T-helper 2 cell (primary cell): ENCODE data around the gene LSM2.

ENCODE experiments used
- DNase-seq, 5 experiments: peaks; one replicate each; pipeline versions ENCODE4 v3.0.0 to v3.0.0-alpha.2; 2012 to 2022

Gene LSM2

GRCh38 chr6:31776485-31776988, 30.2 kb downstream of the LSM2 start:
- no peak for DNase-seq

GRCh38 chr6:31775633-31776484, 30.9 kb downstream of the LSM2 start:
- DNase-seq = no peak

DNA sequence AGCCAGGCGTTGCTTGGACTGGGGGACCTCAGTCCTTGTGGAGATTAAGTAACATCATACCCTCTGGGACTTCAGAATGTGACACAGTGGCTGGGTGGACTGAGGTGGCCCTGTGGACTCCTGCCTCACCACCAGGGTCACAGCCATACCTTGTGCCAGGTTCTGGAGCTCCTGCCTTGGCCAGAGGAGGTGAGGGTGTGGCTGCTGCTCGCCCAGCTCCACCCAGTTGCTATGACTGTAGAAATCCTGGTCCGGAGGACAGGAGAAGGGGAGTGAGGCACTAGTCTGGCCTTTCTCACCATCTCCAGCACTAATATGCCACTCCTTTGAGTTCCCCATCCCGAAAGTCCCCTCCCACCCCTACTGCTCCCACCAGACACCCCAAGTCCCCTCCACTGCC, 31.6 kb downstream of the LSM2 start:
- no peak for DNase-seq

- no peak for DNase-seq
Observed at GRCh38 chr6:31771992-31772358, 34.8 kb downstream of the LSM2 start.

GRCh38 chr6:31770860-31771259, 35.9 kb downstream of the LSM2 start:
- DNase-seq = no peak

GRCh38 chr6:31769684-31770371, 36.9 kb downstream of the LSM2 start:
- peak; percentile 59 to 81 (median 72) for DNase-seq

- no peak for DNase-seq
Observed at GRCh38 chr6:31768363-31769257, 38.2 kb downstream of the LSM2 start.

DNA sequence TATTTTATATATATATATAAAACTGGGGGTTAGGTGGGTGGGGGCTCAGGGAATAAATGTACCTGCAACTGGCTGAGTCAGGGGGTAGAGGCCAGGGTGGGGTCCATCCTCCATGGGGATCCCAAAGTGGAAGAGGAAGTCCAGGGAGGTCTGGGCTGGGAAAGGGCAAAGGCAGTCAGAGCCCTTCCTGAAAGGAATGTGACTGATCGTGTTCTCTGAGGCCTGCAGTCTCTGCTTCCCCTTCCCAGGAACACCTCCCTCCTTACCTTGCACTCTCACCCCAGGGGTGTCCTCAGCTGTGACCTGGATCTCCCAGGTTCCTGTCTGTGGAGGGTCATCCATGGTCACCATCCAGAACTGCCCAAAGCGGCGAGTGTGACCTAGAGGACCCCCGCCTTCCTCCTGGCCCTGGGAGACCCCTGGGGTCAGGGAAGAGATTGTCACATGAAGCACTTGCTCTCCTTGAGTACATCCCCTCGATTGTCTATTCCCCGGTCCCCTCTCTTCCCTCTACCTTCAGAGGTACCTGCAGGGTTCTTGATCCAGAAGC, 39.6 kb downstream of the LSM2 start:
- DNase-seq = no peak

DNA sequence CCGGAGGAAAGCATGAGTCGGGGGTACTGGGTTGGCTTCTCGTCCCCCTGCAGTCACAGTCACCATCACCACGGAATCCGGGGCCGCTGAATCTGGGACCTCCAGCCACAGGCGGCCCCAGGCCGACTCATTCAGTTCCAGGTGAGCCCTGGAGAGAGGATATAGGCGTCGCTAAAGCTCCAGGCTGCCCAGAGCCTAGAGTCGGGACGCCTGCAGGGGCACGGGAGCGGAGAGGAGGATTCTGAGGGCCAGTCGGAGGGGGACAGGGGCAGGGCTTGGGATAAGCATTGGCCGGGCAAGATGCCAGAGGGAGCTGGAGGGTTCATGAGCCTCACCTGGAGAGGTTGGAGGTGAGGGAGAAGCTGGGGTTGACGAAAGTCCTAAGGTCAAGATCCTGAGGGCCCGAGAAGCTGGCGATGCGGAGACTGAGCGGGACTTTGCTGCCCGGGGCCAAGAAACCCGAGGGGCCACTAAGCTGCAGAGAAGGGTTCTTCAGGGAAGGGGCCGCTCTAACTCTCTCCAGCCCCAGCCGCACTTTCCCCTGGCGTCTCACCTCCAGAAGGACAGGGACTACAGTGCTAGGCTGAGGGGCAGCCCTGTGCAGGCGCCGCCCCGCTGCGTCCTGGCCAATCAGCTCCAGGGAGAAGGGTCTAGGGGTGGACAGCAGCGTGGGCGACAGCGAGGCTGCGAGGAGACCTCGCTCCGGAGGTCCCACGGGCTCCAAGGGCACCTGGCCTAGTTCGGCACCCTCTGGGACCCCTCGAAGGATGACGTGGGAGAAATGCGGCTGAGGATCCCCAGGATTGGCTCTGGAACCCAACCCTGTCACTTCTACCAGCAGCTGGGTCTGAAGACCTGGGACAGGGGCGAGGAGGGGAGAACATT, 40.6 kb downstream of the LSM2 start:
- no peak for DNase-seq

DNA sequence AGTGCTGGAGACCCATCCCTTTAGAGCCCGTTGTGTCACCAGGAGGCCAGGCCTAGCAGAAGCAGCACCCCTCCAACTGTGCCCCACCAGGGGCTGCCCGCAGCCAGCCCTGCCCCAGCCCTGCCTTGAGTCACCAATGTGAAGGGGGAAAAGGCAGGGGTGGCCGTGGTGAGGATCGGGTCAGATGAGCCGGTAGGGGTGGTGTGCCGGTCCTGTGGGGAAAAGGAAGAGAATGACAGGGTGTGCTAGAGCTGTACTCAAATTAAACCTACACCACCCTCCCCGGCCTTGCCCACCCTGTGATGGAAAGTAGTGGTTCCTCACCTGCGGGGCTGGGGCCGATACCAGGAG, 41.2 kb downstream of the LSM2 start:
- no peak for DNase-seq

GRCh38 chr6:31764198-31764597, 42.6 kb downstream of the LSM2 start:
- DNase-seq = no peak

DNA sequence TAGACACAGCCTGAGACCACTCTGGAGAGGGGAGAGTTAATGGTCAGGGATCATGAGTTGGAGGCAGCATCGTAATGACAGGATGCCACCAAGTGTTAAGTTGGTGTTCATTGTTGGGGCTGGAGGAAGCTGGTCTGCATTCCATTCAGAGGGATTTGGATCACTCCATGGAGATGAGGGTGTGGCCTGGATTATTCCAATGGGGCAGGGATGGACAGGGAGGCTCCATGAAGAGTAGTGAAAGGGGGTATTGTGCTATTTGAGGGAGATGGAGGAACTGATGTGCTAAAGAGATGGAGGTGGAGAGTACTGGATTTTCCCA, 43.2 kb downstream of the LSM2 start:
- no peak for DNase-seq

DNA sequence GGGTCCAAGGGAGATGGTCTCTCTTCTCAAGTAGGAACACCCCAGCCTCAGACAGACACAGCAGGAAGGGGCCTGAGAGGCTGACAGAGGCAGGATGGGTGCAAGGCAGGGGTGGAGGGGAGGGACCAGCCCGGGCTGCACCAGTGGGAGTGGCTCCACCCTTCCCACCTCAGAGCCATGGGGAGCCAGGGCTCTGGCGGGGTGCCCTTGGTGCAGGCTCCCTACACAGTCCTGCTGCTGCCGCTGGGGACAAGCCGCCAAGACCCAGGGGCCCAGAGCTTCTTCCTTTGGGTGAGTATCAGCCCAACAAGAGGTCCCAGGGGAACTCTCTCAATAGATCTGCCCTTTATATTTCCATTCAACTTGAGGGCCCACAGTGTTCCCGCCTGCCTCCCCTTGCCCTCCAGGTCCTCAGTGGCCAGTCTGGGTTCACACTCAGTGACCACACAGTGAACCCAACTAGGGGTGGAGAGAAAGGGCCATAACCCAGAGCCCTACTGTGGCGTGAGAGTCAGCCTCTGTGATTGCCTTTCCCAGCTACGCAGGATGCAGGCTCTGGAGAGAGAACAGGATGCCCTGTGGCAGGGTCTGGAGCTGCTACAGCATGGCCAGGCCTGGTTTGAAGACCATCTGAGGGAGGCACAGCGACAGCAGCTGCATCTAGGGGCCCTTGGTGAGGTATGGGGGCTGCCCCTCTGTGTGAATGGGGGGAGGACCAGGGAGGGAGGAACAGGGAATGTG, 43.7 kb downstream of the LSM2 start:
- no peak for DNase-seq

GRCh38 chr6:31762356-31762755, 44.4 kb downstream of the LSM2 start, which contains the start of gene SAPCD1:
TSS of gene SAPCD1 (plus strand) at chr6:31762656. CDS start at chr6:31763055, 399 bp downstream.
- DNase-seq = no peak

GRCh38 chr6:31761343-31761742, 45.4 kb downstream of the LSM2 start:
- no peak for DNase-seq

DNA sequence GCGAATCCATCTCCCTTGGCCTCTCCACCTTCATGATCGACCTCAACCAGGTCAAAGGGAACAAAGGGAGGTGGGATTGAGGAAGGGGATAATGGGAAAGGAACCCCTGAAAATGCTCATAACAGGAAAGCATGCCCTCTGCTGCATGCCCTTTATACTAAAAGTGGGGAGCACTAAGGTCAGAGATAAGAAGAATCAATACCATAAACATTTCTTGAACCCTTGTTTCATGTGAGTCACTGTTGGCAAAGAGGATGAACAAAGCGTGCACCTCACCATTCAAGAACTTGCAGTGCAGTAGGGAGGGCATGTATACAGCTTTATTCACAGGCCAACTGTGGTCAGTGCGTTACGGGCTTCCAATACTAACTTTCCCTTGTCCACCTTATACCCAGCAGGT, 46.0 kb downstream of the LSM2 start:
- DNase-seq = no peak

DNA sequence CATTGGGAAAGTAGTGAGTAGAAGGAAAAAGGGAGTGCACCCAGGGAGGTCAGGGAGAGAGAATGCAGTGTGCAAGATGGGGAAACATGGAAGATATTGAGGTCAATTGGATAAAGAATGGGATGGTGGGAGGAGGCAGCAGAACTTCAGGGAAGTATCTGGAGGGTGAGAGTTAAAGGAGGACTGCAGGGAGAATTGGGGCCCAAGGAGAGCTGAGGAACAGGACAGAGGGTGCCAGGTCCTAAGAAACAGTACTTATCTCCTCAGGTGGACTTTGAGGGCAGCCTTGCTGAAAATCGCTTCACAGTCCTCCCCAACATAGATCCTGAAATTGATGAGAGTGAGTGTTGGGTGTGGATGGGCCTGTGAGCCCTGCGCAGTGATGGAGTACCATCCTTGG, 48.5 kb downstream of the LSM2 start:
- DNase-seq = no peak

DNA sequence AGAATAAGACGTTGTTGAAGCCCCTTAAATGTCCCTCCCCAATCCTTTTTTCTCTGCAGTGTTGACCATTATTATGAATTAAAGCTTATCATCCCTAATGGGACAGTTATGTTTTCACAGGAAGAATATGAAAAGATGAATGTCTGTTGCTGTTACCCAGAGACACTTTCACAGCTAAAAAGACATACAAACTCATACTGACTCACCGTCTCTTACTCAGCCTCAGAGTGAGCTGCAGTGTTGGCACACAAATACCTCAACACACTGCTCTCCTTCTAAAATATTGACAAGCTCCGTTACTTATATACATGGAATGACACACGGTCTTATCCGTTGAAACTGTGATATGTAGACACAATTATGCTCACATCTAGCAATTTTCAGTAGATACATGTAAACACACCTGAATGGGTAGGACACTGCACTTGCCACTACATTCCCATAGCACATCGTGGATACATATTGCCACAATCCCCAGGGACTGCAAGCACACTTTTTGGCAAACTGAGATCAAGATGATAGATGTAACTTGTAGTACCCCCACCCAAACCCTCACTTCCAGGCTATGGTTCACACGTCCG, 53.9 kb downstream of the LSM2 start:
- no peak for DNase-seq

DNA sequence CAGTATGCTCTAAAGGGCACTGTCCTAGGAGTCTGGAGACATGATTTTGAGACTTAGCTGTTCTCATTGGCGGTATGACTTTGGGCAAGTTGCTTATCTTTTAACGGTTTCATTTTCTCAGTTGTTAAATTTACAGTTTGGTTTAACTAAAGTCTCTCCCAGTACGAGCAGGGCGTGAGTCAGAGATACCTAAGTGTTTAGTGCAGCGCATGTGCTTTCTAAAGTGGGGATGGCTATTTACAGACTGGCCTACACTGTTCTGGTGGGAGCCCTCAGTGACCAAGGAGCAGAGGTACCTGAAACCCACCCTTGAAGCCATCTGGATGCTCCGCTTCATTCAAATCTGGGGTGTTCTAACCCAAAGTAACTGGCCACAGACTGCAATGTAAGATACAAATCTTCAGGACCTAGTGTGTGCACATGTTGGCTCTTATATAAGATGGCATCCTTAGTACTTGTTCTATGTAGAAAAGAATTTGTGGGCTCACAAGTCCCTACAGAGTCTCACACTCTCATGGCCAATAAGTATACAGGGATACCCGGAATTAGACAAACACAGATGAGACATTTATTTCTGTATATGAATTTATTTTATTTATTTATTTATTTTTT, 56.2 kb downstream of the LSM2 start:
- DNase-seq = no peak

- DNase-seq = no peak
Observed at GRCh38 chr6:31749301-31750036, 57.3 kb downstream of the LSM2 start.
